Measurements from ENCODE around the gene KIRREL1. TPM values are rescaled to one million over a fixed set of nuclear protein-coding genes. Genes with fewer than 3 reads are reported as not detected.

The KIRREL1 gene
- total RNA-seq, 1 donor from 2014 or later: 195 TPM

- Histone ChIP-seq H3K36me3 (ENCODE audit: insufficient read depth, low read length) (peaks cover 5% of the 10 kb centered on the region), H4K20me1 (ENCODE audit: insufficient read depth, low read length) (peaks cover 17% of the 10 kb centered on the region), H3K9me3 (ENCODE audit: insufficient read depth, low read depth, low read length) (no peaks in the 10 kb centered on the region), H3K4me3 (ENCODE audit: insufficient read depth, low read depth, low read length) (no peak overlapping the region), H2AFZ (ENCODE audit: low read depth, low read length) (no peak overlapping the region), H3K27ac (ENCODE audit: low read depth, low read length) (no peak overlapping the region), H3K27me3 (ENCODE audit: insufficient read depth, low read length) (peaks cover 7% of the 10 kb centered on the region), H3K4me1 (ENCODE audit: insufficient read depth, low read length) (peaks cover 10% of the 10 kb centered on the region), H3K79me2 (ENCODE audit: insufficient read depth, low read length) (no peaks in the 10 kb centered on the region), H3K9ac (ENCODE audit: low read length) (no peak overlapping the region), H3K4me2 (ENCODE audit: low read length) (no peak overlapping the region)
- H3K27me3 Mint-ChIP-seq (ENCODE audit: low read depth, unreplicated experiment): no peaks in the 10 kb centered on the region
- H3K4me1 Mint-ChIP-seq (ENCODE audit: low read depth, unreplicated experiment): peaks cover 28% of the 10 kb centered on the region
- FAIRE-seq: no peak
- no peaks in the 10 kb centered on the region for H3K9me3 Mint-ChIP-seq (ENCODE audit: unreplicated experiment)
- TF ChIP-seq EZH2 (IDR thresholded peaks at IDR 0.05; ENCODE audit: insufficient read depth, low read length): no peak
- TF ChIP-seq, protein P1, sequence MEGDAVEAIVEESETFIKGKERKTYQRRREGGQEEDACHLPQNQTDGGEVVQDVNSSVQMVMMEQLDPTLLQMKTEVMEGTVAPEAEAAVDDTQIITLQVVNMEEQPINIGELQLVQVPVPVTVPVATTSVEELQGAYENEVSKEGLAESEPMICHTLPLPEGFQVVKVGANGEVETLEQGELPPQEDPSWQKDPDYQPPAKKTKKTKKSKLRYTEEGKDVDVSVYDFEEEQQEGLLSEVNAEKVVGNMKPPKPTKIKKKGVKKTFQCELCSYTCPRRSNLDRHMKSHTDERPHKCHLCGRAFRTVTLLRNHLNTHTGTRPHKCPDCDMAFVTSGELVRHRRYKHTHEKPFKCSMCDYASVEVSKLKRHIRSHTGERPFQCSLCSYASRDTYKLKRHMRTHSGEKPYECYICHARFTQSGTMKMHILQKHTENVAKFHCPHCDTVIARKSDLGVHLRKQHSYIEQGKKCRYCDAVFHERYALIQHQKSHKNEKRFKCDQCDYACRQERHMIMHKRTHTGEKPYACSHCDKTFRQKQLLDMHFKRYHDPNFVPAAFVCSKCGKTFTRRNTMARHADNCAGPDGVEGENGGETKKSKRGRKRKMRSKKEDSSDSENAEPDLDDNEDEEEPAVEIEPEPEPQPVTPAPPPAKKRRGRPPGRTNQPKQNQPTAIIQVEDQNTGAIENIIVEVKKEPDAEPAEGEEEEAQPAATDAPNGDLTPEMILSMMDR (IDR thresholded peaks at IDR 0.05; ENCODE audit: insufficient read depth, low read depth, low read length): no peak
- no peak overlapping the region for H3K4me3 Mint-ChIP-seq (ENCODE audit: unreplicated experiment)
- DNase-seq (ENCODE audit: low read depth): no peak
- peaks cover 12% of the 10 kb centered on the region for H3K36me3 Mint-ChIP-seq (ENCODE audit: low read depth, unreplicated experiment)
- no peak overlapping the region for H3K27ac Mint-ChIP-seq (ENCODE audit: unreplicated experiment)
These were observed 105.7 kb downstream of the KIRREL1 start for GRCh38 chr1:158099185-158099584.

DNA sequence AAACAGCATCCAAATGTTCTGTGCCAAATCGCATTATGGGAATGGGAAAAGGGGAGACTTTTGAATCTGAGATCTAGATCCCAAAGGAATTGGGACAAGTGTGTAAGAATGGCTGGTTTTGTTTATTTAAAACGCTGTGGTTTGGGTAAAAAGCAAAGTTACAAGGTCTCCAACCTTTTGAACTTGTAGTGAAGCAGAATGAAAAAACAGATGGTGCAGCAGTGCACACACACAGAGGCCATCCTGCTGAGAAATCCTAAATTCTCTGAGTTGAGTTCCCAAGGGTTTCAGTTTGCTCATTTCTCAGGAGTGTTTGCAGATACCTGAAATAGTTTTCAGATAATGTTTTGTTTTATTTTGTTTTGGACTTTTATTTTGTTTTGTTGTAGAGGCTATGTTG, 107.1 kb downstream of the KIRREL1 start:
- peaks cover 12% of the 10 kb centered on the region for H3K36me3 Mint-ChIP-seq (ENCODE audit: low read depth, unreplicated experiment)

GRCh38 chr1:158101455-158101854, 108.0 kb downstream of the KIRREL1 start:
- DNase-seq (ENCODE audit: low read depth): no peak
- H2AFZ ChIP-seq (ENCODE audit: low read depth, low read length): no peak overlapping the region
- H3K36me3 ChIP-seq (ENCODE audit: insufficient read depth, low read length): no peaks in the 10 kb centered on the region
- H3K4me2 ChIP-seq (ENCODE audit: low read length): peak overlapping the region; percentile 31
- H3K4me1 ChIP-seq (ENCODE audit: insufficient read depth, low read length): peaks cover 10% of the 10 kb centered on the region
- no peak overlapping the region for H3K4me3 ChIP-seq (ENCODE audit: insufficient read depth, low read depth, low read length)
- H3K9me3 ChIP-seq (ENCODE audit: insufficient read depth, low read depth, low read length): no peaks in the 10 kb centered on the region
- H3K27ac ChIP-seq (ENCODE audit: low read depth, low read length): no peak overlapping the region
- H4K20me1 ChIP-seq (ENCODE audit: insufficient read depth, low read length): peaks cover 6% of the 10 kb centered on the region
- no peak for TF ChIP-seq EZH2 (IDR thresholded peaks at IDR 0.05; ENCODE audit: insufficient read depth, low read length)
- TF ChIP-seq, protein P1 (IDR thresholded peaks at IDR 0.05; ENCODE audit: insufficient read depth, low read depth, low read length): no peak
- peaks cover 13% of the 10 kb centered on the region for H3K27me3 ChIP-seq (ENCODE audit: insufficient read depth, low read length)
- H3K9me3 Mint-ChIP-seq (ENCODE audit: unreplicated experiment): no peaks in the 10 kb centered on the region
- H3K79me2 ChIP-seq (ENCODE audit: insufficient read depth, low read length): no peaks in the 10 kb centered on the region
- peak overlapping the region; percentile 29 for H3K27ac Mint-ChIP-seq (ENCODE audit: unreplicated experiment)
- H3K9ac ChIP-seq (ENCODE audit: low read length): peak overlapping the region; percentile 15
- H3K4me3 Mint-ChIP-seq (ENCODE audit: unreplicated experiment): peak overlapping the region; percentile 11
- no peak for FAIRE-seq
- peaks cover 31% of the 10 kb centered on the region for H3K4me1 Mint-ChIP-seq (ENCODE audit: low read depth, unreplicated experiment)
- H3K27me3 Mint-ChIP-seq (ENCODE audit: low read depth, unreplicated experiment): no peaks in the 10 kb centered on the region
- H3K36me3 Mint-ChIP-seq (ENCODE audit: low read depth, unreplicated experiment): peaks cover 7% of the 10 kb centered on the region

More for the DNA sequence above, 107.1 kb downstream of the KIRREL1 start:
- H3K27ac Mint-ChIP-seq (ENCODE audit: unreplicated experiment): no peak overlapping the region
- no peaks in the 10 kb centered on the region for H3K79me2 ChIP-seq (ENCODE audit: insufficient read depth, low read length)
- no peak overlapping the region for H3K4me3 ChIP-seq (ENCODE audit: insufficient read depth, low read depth, low read length)
- H3K4me3 Mint-ChIP-seq (ENCODE audit: unreplicated experiment): peak overlapping the region; percentile 18
- TF ChIP-seq, protein P1 (IDR thresholded peaks at IDR 0.05; ENCODE audit: insufficient read depth, low read depth, low read length): no peak
- no peak overlapping the region for H3K27ac ChIP-seq (ENCODE audit: low read depth, low read length)
- H2AFZ ChIP-seq (ENCODE audit: low read depth, low read length): no peak overlapping the region
- peaks cover 2% of the 10 kb centered on the region for H3K36me3 ChIP-seq (ENCODE audit: insufficient read depth, low read length)
- no peak for FAIRE-seq
- no peaks in the 10 kb centered on the region for H3K9me3 ChIP-seq (ENCODE audit: insufficient read depth, low read depth, low read length)
- H3K27me3 Mint-ChIP-seq (ENCODE audit: low read depth, unreplicated experiment): no peaks in the 10 kb centered on the region
- peaks cover 10% of the 10 kb centered on the region for H3K4me1 ChIP-seq (ENCODE audit: insufficient read depth, low read length)
- DNase-seq (ENCODE audit: low read depth): no peak
- peaks cover 15% of the 10 kb centered on the region for H4K20me1 ChIP-seq (ENCODE audit: insufficient read depth, low read length)
- H3K27me3 ChIP-seq (ENCODE audit: insufficient read depth, low read length): peaks cover 13% of the 10 kb centered on the region
- H3K9ac ChIP-seq (ENCODE audit: low read length): no peak overlapping the region
- no peak overlapping the region for H3K4me2 ChIP-seq (ENCODE audit: low read length)
- H3K4me1 Mint-ChIP-seq (ENCODE audit: low read depth, unreplicated experiment): peaks cover 31% of the 10 kb centered on the region
- H3K9me3 Mint-ChIP-seq (ENCODE audit: unreplicated experiment): no peaks in the 10 kb centered on the region
